Limb (tissue), 2 donors: ENCODE measurements around the gene GID4.
"Not testable (repeated sequence)": the region's sequence is repeated elsewhere in the genome, so short reads cannot be mapped to it uniquely, and the experiment has no call there.

Experiments
- DNase-seq, 2 donors: peaks; one replicate each; pipeline ENCODE4 v3.0.0-alpha.2; 2016; ENCODE audit errors: extremely low spot score in 2 of 2

The GID4 gene

GRCh38 chr17:18038861-18039534 is at the start of gene GID4, which contains the start of gene ATPAF2:
GID4 (plus strand) TSS chr17:18039408; CDS start chr17:18039465, 57 bp downstream.
ATPAF2 (minus strand) TSS chr17:18039168; CDS start chr17:18039013, 155 bp downstream.
- DNase-seq: peak; percentile 100

DNA sequence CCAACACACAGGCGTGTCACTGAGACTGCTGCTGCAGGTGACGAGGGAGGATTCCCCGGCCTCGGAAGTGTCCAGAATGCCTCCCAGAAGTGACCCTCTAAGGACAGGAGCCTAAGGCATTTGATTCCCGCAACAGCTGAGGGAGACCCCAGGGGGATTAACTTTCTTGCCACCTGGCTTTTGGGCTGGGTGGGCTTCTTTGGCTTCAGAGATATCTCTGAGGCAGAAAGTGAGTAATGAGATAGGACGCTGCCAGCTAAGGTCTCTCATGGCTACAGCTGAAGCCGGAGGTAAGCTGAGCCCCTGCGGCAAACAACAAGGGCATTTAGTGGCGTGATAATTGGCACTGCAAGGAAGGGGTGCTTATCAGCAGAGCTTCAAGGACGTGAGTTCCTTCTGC is 49.6 kb upstream of the GID4 start:
- DNase-seq: no peak

GRCh38 chr17:17990282-17990681 is 48.9 kb upstream of the GID4 start:
- DNase-seq: no peak

GRCh38 chr17:17993366-17993765 is 45.8 kb upstream of the GID4 start:
- DNase-seq: no peak

- no peak for DNase-seq
Observed at GRCh38 chr17:17993852-17994251, 45.4 kb upstream of the GID4 start.

DNA sequence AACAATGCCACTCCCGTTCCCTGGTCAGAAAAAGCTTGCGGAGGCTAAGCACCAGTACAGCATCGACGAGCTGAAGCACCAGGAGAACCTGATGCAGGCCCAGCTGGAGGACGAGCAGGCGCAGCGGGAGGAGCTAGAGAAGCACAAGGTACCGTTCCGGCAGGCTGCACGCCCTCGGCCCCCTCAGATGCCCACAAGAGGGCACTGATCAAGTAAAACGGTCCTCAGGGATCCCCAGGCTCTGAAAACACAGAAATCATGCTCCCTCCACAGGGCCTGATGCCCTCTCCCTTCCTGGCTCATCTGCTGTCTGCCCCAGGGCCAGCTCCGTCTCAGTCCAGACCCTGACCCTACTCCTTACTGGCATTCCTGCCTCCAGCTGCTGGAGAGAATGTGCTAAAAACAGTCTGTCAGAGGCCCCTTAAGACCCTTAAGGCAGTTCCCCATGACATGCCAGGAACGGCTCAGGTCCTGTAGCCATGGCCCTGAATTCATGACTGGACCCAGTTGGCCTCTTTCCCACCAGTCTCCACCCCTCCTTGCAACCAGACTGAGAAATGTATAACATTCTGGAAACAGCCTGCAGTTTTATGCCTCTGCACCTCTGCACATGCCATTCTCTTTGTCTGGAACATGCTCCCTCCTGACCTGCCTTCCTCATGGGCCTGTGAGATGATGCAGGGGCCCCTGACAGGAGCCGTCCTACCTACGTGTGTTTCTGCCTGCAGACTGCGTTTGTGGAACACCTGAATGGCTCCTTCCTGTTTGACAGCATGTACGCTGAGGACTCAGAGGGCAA is 44.7 kb upstream of the GID4 start:
- peak in 1 of 2 donors; percentile 58 for DNase-seq

DNA sequence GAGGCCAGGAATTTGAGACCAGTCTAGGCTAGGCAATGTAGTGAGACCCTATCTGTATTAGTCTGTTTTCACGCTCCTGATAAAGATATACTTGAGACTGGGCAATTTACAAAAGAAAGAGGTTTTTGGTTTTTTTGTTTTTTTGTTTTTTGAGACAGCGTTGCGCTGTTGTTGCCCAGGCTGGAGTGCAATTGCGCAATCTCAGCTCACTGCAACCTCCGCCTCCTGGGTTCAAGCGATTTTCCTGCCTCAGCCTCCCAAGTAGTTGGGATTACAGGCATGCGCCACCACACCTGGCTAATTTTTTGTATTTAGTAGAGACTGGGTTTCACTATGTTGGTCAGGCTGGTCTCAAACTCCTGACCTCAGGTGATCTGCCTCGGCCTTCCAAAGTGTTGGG is 43.3 kb upstream of the GID4 start:
- DNase-seq: not testable (repeated sequence)

DNA sequence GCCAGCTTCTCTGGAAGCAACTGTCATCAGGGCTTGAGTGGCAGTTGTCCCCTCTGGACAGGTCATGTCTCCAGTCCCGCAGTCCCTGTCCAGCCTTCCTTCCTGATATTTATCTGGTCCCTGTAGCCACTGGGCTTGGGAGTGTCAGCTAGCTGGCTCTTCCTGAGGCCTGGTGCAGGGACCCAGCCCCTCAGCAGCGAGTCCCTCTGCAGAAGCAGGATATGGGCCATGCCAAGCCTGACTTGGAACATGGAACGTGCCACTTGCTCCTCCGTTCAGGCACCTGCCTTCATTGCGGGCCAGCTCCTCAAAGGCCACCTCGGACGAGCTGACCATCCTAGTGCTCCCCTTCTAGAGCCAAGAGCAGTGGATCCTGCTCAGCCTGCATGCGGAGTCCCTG is 40.3 kb upstream of the GID4 start:
- DNase-seq: no peak

DNA sequence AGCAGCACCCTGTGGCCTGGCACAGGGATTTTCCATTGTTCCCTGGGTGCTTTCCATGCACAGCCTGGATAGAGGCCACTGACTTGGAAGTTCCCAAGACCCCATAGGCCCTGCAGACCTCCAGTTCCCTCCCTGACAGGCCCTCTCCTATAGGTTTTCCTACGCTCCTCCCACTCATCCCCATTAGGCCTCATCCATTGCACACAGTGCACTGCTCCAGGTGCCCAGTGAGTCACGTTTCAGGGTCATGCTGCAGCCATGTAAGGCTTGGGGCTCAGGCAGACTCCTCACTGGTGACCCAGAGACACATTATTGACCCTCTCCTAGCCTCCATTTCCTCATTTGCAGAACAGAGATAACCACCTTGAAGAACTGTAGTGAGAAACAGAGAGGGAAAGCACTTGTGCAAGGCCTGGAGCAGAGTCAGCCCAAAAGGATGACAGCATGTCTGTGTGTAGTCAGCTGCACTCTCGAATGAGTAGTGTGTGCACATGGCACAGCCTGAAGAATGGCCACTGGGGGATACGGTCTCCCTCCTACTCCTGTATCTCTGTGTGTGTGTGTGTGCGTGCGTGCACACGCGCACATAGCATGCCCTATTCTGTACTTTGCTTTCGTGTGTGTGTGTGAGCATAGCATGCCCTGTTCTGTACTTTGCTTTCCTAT is 39.7 kb upstream of the GID4 start:
- no peak for DNase-seq

GRCh38 chr17:18000030-18000408 is 39.2 kb upstream of the GID4 start:
- no peak for DNase-seq

DNA sequence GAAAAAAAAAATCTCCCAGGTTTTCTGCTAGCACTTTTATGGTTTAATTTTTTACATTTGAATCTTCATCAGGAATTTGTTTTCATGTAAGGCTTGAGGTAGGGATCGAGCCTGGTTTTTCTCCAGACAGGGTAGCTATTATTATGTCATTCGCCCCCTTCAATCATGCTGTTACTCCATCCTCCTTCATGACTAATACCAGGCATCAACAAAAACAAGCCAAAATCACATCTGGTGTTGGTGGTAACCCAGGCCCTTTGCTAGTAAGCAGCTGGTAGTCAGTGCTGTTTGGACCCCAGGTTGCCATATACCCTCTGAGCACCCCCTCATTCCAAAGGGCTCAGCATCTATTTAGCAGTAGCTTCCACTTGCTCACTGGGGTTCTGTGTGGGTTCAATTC is 37.0 kb upstream of the GID4 start:
- DNase-seq: no peak

DNA sequence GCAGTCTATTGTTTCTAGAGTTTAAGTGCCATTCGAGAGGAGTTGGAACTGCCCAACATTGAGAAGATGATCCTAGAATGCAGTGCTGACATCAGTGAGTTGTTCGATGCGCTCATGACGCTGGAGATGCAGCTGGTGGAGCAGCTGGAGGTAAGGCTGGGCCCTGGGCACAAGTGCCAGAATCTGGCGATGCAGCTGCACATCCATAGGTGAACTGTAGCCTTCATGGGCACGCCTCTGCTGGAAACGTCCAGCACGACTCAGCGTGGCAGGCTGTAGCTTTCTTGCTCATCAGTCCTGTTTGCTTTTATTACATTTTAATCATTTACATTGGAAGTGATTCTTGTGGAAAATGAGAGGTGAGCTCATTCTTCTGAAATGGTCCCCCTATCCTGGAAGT is 34.9 kb upstream of the GID4 start:
- DNase-seq: no peak

DNA sequence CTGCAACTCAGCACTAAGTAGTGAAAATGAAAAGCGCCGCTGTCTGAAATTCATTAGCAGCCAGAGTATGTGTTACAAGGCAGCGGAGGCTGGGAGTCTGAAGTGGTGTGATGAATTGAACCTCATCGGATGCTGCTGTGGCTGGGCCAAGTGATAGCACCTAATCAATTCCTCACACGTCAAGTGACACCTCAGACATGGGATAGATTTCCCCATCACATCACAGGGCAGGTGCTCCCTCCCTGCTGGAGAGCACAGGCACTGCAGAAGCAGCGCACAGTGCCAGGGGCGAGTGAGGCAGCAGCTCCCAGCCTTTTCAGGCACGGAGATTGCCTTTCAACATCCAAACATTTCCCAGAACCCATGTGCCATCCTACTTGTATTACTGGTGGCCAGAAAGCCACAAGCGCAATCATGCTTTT is 34.3 kb upstream of the GID4 start:
- DNase-seq: no peak

DNA sequence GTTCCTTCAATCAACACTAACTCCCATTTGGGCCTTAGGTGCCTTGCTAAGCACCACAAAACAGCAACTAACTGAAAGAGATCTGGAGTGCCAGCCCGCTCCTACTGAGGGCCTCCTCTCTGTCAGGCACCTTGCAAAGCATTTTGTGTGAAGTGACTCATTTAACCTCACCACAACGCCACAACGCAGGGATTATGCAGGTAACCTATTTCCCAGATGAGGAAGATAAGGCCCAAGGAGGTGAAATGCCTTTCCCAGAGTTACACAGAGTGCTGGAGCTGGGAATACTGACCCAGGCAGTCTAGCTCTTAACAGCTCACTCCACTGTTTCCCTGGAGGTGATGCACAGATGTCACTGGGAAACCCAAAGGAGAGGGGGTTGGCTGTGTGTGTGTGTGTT is 33.7 kb upstream of the GID4 start:
- DNase-seq: no peak

GRCh38 chr17:18006495-18007239 is 32.5 kb upstream of the GID4 start:
- DNase-seq: no peak

- no peak for DNase-seq
Observed at GRCh38 chr17:18008496-18009268, 30.5 kb upstream of the GID4 start.

DNA sequence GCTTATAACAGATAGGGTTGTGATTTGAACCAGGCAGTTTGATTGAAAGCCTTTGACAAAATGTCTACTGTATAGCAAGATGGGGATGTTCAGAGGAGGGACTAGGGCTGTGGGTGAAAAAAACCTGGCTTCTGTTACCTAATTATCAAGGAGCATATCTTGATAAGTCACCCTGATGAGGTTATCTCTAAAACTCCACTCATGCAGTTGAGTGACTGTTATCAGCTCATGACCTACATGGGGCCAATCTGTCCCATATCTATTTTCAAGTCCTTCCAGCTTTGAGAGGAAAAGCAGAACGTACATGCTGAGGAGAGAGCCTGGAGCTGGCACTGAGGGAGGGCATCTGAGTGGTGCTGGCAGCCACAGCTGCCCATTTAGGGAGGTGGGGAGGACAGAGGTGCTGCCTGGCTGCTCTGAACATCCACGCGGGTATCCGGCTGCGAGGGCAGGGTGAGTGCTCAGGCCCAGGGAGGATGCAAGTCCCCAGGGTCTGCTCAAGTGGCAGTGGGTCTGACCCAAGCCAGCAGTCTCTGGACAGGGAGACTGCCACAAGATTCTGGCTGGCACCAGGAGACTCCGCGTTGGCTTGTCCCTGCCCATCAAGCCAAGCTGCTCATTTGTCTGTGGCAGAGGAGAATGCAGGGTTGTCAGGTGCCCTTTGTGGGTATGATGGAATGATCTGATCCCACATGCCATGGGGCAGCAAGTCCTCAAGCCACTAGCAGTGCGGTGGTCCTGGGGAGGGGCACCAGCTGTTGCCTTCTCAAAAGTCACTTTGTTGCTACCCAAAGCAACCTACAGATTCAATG is 29.4 kb upstream of the GID4 start:
- no peak for DNase-seq

DNA sequence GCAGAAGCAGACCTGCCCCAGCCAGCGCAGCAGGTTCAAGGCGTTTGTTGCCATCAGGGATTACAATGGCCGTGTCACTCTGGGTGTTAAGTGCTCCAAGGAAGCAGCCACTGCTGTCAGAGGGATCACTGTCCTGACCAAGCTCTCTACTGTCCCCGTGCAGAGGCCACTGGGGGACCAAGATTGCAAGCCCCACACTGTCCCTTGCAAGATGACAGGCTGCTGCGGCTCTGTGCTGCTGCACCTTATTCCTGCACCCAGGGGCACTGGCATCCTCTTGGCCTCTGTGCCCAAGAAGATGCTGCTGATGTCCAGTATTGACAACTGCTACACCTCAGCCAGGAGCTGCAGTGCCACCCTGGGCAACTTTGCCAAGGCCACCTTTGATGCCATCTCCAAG is 27.9 kb upstream of the GID4 start:
- no peak for DNase-seq

GRCh38 chr17:18014006-18014405 is 25.2 kb upstream of the GID4 start:
- no peak for DNase-seq

GRCh38 chr17:18015593-18015992 is 23.6 kb upstream of the GID4 start:
- no peak for DNase-seq
